Neural cell (in vitro differentiated cells): ENCODE results near the gene MYOZ2. TPM values are rescaled to one million over a fixed set of nuclear protein-coding genes. Genes with fewer than 3 reads are reported as not detected.

ENCODE experiments used
- polyA plus RNA-seq: library from polyadenylated mRNA; depleted of rRNA; stranded (reverse); fragments of >200 nt; gene quantifications from 2 replicates; pipeline ENCODE4 v1.2.3, GENCODE V29; 2014

MYOZ2 gene
- polyA plus RNA-seq, 1 donor from 2014 or later = not detected

Other genes with a start within 250 kb of the MYOZ2 start
- 0.10 and 0.14 TPM in 2 replicates for gene SYNPO2, start 247.0 kb upstream of the MYOZ2 start, polyA plus RNA-seq
- 3.4 and 5.0 TPM in 2 replicates for gene USP53, start 76.9 kb downstream of the MYOZ2 start, polyA plus RNA-seq
- gene FABP2, start 186.3 kb downstream of the MYOZ2 start, polyA plus RNA-seq = not detected in 2 replicates